ENCODE data around the gene CLCN3.

DNA sequence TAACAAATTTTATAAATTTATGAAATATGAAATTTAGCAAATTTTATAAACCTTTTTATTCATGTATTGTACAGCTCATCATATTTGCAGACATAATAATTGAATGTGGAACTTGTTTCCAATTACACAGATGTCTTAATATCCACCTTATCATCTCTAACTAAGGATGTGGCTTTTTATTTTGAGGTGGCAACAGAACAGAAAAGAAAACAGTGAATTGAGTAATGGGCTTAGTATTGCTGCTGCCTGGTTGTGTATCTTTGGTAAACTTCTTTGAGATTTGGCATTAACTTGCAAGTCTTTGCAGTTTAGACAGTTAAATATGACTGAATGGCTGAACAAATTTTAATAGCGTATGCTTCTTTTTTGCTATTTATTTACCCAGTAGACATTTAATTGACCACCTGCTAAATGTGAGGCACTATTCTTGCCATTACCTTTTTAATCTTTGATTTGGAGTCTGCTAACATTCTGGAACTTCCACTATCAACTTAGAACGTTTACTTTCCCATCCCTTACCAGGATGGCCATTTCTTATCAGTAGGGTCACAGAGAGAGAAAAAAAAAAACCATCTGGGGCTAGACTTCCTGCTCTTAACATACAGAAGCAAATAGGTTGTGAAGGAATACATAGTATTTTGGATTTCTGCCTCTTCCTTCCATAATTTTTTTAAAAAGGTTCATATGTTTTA lies 44.8 kb downstream of the CLCN3 start:
- TF ChIP-seq, protein P1, sequence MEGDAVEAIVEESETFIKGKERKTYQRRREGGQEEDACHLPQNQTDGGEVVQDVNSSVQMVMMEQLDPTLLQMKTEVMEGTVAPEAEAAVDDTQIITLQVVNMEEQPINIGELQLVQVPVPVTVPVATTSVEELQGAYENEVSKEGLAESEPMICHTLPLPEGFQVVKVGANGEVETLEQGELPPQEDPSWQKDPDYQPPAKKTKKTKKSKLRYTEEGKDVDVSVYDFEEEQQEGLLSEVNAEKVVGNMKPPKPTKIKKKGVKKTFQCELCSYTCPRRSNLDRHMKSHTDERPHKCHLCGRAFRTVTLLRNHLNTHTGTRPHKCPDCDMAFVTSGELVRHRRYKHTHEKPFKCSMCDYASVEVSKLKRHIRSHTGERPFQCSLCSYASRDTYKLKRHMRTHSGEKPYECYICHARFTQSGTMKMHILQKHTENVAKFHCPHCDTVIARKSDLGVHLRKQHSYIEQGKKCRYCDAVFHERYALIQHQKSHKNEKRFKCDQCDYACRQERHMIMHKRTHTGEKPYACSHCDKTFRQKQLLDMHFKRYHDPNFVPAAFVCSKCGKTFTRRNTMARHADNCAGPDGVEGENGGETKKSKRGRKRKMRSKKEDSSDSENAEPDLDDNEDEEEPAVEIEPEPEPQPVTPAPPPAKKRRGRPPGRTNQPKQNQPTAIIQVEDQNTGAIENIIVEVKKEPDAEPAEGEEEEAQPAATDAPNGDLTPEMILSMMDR (IDR thresholded peaks at IDR 0.05): no peak
- TF ChIP-seq POLR2A (IDR thresholded peaks at IDR 0.05): no peak
